HG03196 (cell line): ENCODE results near the gene KSR1.

ENCODE experiments used
- ATAC-seq: cut with Tn5 transposase; IDR thresholded peaks from one replicate; pipeline ENCODE4 v1.9.1; 2021; ENCODE audit not compliant: unreplicated experiment

Gene KSR1

GRCh38 chr17:27566671-27567562 is 110.7 kb downstream of the KSR1 start:
- no peak for ATAC-seq

- ATAC-seq = no peak
Observed at GRCh38 chr17:27567563-27567859, 111.3 kb downstream of the KSR1 start.

- ATAC-seq = no peak
Observed at GRCh38 chr17:27568216-27568615, 112.0 kb downstream of the KSR1 start.

- no peak for ATAC-seq
Observed at GRCh38 chr17:27568811-27569210, 112.6 kb downstream of the KSR1 start.

- no peak for ATAC-seq
Observed at GRCh38 chr17:27569257-27569722, 113.0 kb downstream of the KSR1 start.

GRCh38 chr17:27569884-27570577 is 113.8 kb downstream of the KSR1 start:
- ATAC-seq = no peak

- ATAC-seq = no peak
Observed at GRCh38 chr17:27570578-27570914, 114.3 kb downstream of the KSR1 start.

GRCh38 chr17:27571563-27572352 is 115.5 kb downstream of the KSR1 start:
- ATAC-seq = no peak

- ATAC-seq = no peak
Observed at GRCh38 chr17:27572665-27573064, 116.4 kb downstream of the KSR1 start.

- ATAC-seq = no peak
Observed at GRCh38 chr17:27573548-27573947, 117.3 kb downstream of the KSR1 start.

- ATAC-seq = no peak
Observed at GRCh38 chr17:27573971-27574525, 117.8 kb downstream of the KSR1 start.

GRCh38 chr17:27575096-27575911 is 119.1 kb downstream of the KSR1 start:
- no peak for ATAC-seq

- ATAC-seq = no peak
Observed at GRCh38 chr17:27575912-27576252, 119.6 kb downstream of the KSR1 start.

- ATAC-seq = no peak
Observed at GRCh38 chr17:27576477-27577083, 120.3 kb downstream of the KSR1 start.

- ATAC-seq = no peak
Observed at GRCh38 chr17:27577121-27577761, 121.0 kb downstream of the KSR1 start.

GRCh38 chr17:27577884-27578717 is 121.9 kb downstream of the KSR1 start:
- ATAC-seq = no peak

- peak; percentile 71 for ATAC-seq
Observed at GRCh38 chr17:27578718-27579085, 122.5 kb downstream of the KSR1 start.

- no peak for ATAC-seq
Observed at GRCh38 chr17:27579304-27579703, 123.1 kb downstream of the KSR1 start.

GRCh38 chr17:27579897-27580321 is 123.7 kb downstream of the KSR1 start:
- ATAC-seq = no peak
